OCI-LY1 (cell line): ENCODE measurements around the gene UQCRHL.

Source experiments
- H2AFZ ChIP-seq: fragments of 200-600 bp; sonication (generic), shearing (Covaris generic); 2 replicates; pipeline ENCODE4 v1.6.0; 2014; ENCODE audit warnings: antibody characterized with exemption, mild to moderate bottlenecking, low read length
- H3F3A ChIP-seq: fragments of 200-600 bp; sonication (generic), shearing (Covaris generic); 2 replicates; pipeline ENCODE4 v1.6.0; 2014; ENCODE audit warnings: mild to moderate bottlenecking, antibody characterized with exemption, low read length, moderate library complexity; ENCODE audit not compliant: insufficient read depth
- H3K27ac ChIP-seq: fragments of 200-600 bp; sonication (generic); 2 replicates; pipeline ENCODE4 v1.5.1; 2014; ENCODE audit warnings: low read length, mixed run types, mild to moderate bottlenecking, low read depth; ENCODE audit not compliant: poor library complexity, severe bottlenecking
- H3K27me3 ChIP-seq: fragments of 200-600 bp; sonication (generic); 2 replicates; pipeline ENCODE4 v1.6.0; 2014; ENCODE audit warnings: antibody characterized with exemption, mild to moderate bottlenecking, low read length, moderate library complexity; ENCODE audit not compliant: insufficient read depth
- H3K36me3 ChIP-seq: fragments of 200-600 bp; sonication (generic); 2 replicates; pipeline ENCODE4 v1.6.1; 2014; ENCODE audit warnings: mild to moderate bottlenecking, antibody characterized with exemption, low read length, moderate library complexity, mixed read lengths; ENCODE audit not compliant: insufficient read depth
- H3K4me1 ChIP-seq: fragments of 200-600 bp; sonication (generic); 2 replicates; pipeline ENCODE4 v1.5.1; 2014; ENCODE audit warnings: mild to moderate bottlenecking, low read length, moderate library complexity; ENCODE audit not compliant: insufficient read depth, severe bottlenecking
- H3K4me2 ChIP-seq: fragments of 200-600 bp; sonication (generic), shearing (Covaris generic); 2 replicates; pipeline ENCODE4 v1.6.1; 2014; ENCODE audit warnings: low read length
- H3K4me3 ChIP-seq: fragments of 200-600 bp; sonication (generic); 2 replicates; pipeline ENCODE4 v1.5.1; 2014; ENCODE audit warnings: low read length, low read depth, mild to moderate bottlenecking, mixed read lengths; ENCODE audit not compliant: poor library complexity, severe bottlenecking
- H3K79me2 ChIP-seq: fragments of 200-600 bp; shearing (Covaris generic); 2 replicates; pipeline ENCODE4 v1.6.1; 2016; ENCODE audit warnings: mixed run types, low read length, mixed read lengths; ENCODE audit not compliant: insufficient read depth
- H3K9ac ChIP-seq: fragments of 200-600 bp; sonication (generic), shearing (Covaris generic); 2 replicates; pipeline ENCODE4 v1.6.1; 2014; ENCODE audit warnings: mild to moderate bottlenecking, low read length, mixed read lengths
- H3K9me2 ChIP-seq: fragments of 200-600 bp; sonication (generic), shearing (Covaris generic); 2 replicates; pipeline ENCODE4 v1.6.1; 2014; ENCODE audit warnings: low read depth, mild to moderate bottlenecking, low read length, mixed read lengths
- H3K9me3 ChIP-seq: fragments of 200-600 bp; shearing (Covaris generic); 2 replicates; pipeline ENCODE4 v1.6.1; 2014; ENCODE audit warnings: low read length, mixed read lengths
- H4K20me1 ChIP-seq: fragments of 200-600 bp; sonication (generic), shearing (Covaris generic); 2 replicates; pipeline ENCODE4 v1.6.0; 2016; ENCODE audit warnings: mild to moderate bottlenecking, low read length; ENCODE audit not compliant: insufficient read depth
- CTCF ChIP-seq: fragments of 200-600 bp; sonication (generic), shearing (Covaris generic); IDR thresholded peaks from 2 replicates; pipeline ENCODE4 v1.5.1; 2017; ENCODE audit warnings: mild to moderate bottlenecking, antibody characterized with exemption, low read length, moderate library complexity, mixed read lengths
- EZH2 ChIP-seq: fragments of 200-600 bp; sonication (generic), shearing (Covaris generic); IDR thresholded peaks from 2 replicates; pipeline ENCODE4 v1.8.0; 2017; ENCODE audit warnings: borderline replicate concordance, mixed run types, mild to moderate bottlenecking, antibody characterized with exemption, low read length, moderate library complexity, mixed read lengths

UQCRHL gene

GRCh38 chr1:15764890-15765289, 42.6 kb downstream of the UQCRHL start:
- peaks cover 12% of the 10 kb centered on the region for H3K27me3 ChIP-seq
- no peaks in the 10 kb centered on the region for H3K9me3 ChIP-seq
- no peaks in the 10 kb centered on the region for H3K4me1 ChIP-seq
- no peak overlapping the region for H3K4me2 ChIP-seq
- no peaks in the 10 kb centered on the region for H4K20me1 ChIP-seq
- no peaks in the 10 kb centered on the region for H3K36me3 ChIP-seq
- no peak for TF ChIP-seq EZH2
- no peak for TF ChIP-seq CTCF
- H3K9me2 ChIP-seq, result no peaks in the 10 kb centered on the region
- no peak overlapping the region for H3K9ac ChIP-seq
- no peaks in the 10 kb centered on the region for H3K79me2 ChIP-seq
- H3F3A ChIP-seq, result no peaks in the 10 kb centered on the region
- no peak overlapping the region for H2AFZ ChIP-seq
- no peak overlapping the region for H3K27ac ChIP-seq
- no peak overlapping the region for H3K4me3 ChIP-seq

- peaks cover 12% of the 10 kb centered on the region for H3K27me3 ChIP-seq
- no peaks in the 10 kb centered on the region for H3F3A ChIP-seq
- no peaks in the 10 kb centered on the region for H4K20me1 ChIP-seq
- no peak overlapping the region for H3K9ac ChIP-seq
- no peak overlapping the region for H3K4me2 ChIP-seq
- no peak overlapping the region for H2AFZ ChIP-seq
- no peaks in the 10 kb centered on the region for H3K36me3 ChIP-seq
- H3K9me2 ChIP-seq, result no peaks in the 10 kb centered on the region
- H3K79me2 ChIP-seq, result no peaks in the 10 kb centered on the region
- no peaks in the 10 kb centered on the region for H3K4me1 ChIP-seq
- no peak for TF ChIP-seq EZH2
- no peak for TF ChIP-seq CTCF
- H3K9me3 ChIP-seq, result no peaks in the 10 kb centered on the region
- no peak overlapping the region for H3K27ac ChIP-seq
- H3K4me3 ChIP-seq, result no peak overlapping the region
Measured at GRCh38 chr1:15764269-15764764, 43.1 kb downstream of the UQCRHL start.

GRCh38 chr1:15762546-15762945, 44.9 kb downstream of the UQCRHL start:
- Histone ChIP-seq H3K4me2 (no peak overlapping the region), H3K36me3 (no peaks in the 10 kb centered on the region), H3K27ac (no peak overlapping the region), H2AFZ (no peak overlapping the region), H3K9ac (no peak overlapping the region), H4K20me1 (no peaks in the 10 kb centered on the region), H3K27me3 (peaks cover 12% of the 10 kb centered on the region), H3K4me3 (no peak overlapping the region), H3F3A (no peaks in the 10 kb centered on the region), H3K9me2 (no peaks in the 10 kb centered on the region), H3K4me1 (no peaks in the 10 kb centered on the region), H3K79me2 (no peaks in the 10 kb centered on the region), H3K9me3 (no peaks in the 10 kb centered on the region)
- no peak for TF ChIP-seq EZH2
- TF ChIP-seq CTCF, result no peak
